DMS53 treated with DMSO at 0.1 percent for 48 hours (cell line): Measurements from ENCODE around the gene DPM2.

ENCODE experiments used
- DNase-seq: peaks from one replicate; lab custom pipeline; 2025; ENCODE audit not compliant: unreplicated experiment; lab: John Stamatoyannopoulos, UW

Gene DPM2

GRCh38 chr9:127899128-127899943, 38.3 kb downstream of the DPM2 start, which contains the start of gene ST6GALNAC6:
Gene ST6GALNAC6 (minus strand): TSS chr9:127899603. CDS start chr9:127897981, 1,622 bp downstream.
- DNase-seq, result peak; percentile 24

- DNase-seq, result no peak
Measured at GRCh38 chr9:127898433-127899127, 39.1 kb downstream of the DPM2 start.

DNA sequence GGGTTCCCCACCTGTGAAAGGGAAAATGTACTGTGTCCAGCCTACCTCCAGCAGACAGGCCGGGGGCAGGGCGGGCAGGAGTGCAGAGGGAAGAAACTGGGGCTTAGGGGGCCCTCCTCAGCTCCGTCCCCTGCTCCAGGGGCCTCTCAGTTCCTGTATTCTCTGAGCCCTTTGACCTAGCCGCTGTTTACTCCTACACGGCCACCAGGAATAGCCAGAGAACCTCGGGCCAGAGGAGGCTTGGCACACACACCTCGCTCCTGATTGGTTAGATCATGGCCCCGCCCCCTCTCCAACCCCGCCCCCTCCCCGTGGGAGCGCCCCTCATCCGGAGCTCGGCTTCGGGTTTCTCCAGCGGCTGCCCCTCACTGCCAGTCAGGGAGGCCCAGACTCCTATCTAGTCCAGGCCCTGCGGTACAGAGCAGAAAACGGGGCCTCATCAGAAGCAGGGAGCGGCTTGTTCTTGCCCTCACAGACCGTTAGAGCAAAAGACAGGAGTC, 40.4 kb downstream of the DPM2 start:
- DNase-seq, result no peak

DNA sequence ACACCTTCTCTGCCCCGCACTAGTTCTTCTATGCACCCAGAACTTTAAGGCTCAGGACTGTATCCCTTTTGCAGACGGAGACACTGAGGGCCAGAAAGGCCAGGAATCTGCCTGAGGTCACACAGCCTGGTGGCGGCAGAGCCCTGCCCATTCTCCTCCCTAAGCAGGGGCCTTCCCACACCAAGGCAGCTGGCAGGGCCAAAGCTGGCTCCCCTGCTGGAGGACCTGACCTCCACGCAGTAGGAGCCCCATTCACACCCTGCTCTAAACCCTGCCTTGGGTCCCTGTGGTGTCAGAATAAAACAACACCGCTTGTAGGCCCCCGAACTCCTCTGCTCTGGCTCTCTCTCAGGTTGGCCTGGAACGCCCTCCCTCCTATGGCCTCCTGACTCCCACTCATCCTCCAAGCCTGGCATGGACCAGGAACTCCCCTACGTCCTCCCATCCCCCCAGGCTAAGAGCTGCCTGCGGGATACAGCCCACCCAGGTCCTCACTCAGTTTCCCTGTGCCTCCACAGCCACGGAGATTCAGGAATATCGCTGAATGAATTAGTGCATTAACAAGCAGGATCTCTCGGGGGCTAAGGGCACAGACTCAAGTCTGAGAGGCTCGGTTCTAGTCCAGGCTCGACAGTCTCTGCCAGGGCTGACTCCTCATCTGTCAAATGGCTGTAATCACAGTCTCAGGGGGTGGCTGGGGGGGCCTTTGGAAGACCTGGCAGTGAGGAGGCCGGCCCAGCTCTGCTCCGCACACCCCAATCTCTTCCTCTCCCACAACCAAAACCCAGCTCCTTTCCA, 41.1 kb downstream of the DPM2 start:
- DNase-seq, result no peak

DNA sequence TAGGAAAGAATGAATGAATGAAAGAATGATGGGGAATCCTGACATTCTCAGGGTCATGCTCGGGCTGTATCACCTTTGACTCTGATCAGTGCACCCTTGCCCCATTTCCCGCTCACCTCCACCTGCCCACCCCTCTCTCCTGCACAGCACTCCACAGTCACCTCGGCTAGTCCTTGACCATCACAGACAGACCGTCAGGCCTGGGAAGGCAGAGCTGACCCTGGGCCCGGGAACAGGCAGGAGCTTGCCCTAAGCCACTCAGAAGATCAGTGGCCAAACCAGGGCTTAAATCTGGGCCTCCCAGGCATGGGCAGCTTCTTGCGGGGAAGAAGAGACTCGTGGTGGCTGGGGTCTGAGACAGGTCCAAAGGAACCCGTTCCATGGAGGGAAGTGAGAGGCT, 41.8 kb downstream of the DPM2 start:
- DNase-seq, result no peak

DNA sequence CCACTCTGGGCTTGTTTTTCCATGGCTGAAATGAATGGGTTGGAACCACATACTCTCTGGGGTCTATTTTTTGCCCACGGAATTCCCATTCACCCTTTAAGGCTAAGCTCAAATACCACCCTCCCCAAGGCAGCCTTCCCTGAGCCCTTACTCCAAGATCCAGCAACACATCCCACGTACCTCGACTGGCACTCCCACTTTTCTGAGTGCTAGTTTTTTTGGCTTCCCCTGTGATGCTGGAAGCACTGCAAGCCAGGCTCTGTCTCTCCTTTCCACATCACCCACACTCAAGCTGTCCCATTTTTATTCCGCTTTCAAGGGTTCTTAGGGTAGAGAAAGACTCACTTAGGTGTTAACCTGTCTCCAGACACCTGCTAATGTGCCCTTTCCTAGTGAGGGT, 44.3 kb downstream of the DPM2 start:
- DNase-seq, result no peak

- no peak for DNase-seq
Measured at GRCh38 chr9:127892831-127893230, 44.8 kb downstream of the DPM2 start.

DNA sequence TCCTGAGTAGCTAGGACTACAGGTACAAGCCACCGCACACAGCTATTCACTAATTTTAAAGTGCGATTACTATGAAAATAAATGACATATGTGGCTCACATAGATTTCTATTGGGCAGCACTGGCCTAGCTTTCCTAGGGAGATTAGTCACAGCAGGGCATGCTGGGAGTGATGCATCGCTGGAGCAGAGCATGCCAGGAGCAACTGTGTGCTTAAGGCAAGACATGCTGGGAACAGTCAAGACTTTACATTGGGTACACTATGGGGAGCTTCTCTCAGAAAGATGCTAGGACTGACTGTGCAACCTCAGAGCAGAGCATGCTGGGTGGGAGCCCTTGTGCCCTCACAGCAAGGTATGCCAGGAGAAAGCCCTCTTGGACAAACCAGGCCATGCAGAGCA, 47.6 kb downstream of the DPM2 start:
- no peak for DNase-seq

DNA sequence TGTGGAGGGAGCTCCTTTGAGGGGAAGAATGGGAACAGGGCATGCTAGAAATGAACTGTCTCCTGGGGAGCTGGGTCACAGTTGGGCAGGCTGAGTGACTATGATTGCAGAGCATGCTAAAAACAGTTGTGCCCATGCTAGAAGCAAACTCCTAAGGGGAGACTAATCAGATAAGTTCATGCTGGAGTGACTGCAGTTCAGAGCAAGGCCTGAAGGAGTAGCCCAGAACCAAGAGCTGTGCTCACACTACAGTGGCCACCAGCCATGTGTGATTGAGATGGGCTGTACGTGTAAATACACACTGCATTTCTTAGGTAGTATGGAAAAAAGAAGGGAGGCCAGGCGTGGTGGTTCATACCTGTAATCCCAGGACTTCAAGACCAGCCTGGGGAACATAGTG, 49.9 kb downstream of the DPM2 start:
- no peak for DNase-seq

DNA sequence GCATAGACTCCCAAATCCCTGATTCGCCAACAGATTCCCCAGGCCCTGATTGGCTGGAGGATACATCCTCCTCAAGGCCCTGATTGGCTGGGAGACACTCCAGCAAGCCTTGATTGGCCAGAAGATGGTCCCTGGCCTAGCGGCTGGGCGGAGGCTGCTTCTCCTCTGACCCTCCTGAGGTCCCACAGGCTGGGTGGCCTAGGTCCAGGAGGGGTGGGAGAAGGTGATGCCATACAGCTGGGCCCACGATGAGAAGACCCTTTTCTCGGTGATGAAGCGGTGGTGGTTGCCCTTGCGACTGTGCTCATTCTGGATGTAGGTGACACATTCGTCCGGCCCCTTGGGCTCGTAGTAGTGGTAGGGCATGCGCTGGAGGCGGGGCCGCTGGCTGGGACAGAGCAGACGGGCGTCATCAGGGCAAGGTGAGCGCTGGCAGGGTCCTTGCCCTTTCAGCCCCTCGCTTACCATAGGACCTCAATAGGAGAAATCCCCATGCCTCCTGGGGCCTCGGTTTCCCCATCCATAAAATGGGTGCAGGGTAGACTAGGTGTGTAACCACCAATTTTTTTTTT, 51.2 kb downstream of the DPM2 start:
- no peak for DNase-seq

DNA sequence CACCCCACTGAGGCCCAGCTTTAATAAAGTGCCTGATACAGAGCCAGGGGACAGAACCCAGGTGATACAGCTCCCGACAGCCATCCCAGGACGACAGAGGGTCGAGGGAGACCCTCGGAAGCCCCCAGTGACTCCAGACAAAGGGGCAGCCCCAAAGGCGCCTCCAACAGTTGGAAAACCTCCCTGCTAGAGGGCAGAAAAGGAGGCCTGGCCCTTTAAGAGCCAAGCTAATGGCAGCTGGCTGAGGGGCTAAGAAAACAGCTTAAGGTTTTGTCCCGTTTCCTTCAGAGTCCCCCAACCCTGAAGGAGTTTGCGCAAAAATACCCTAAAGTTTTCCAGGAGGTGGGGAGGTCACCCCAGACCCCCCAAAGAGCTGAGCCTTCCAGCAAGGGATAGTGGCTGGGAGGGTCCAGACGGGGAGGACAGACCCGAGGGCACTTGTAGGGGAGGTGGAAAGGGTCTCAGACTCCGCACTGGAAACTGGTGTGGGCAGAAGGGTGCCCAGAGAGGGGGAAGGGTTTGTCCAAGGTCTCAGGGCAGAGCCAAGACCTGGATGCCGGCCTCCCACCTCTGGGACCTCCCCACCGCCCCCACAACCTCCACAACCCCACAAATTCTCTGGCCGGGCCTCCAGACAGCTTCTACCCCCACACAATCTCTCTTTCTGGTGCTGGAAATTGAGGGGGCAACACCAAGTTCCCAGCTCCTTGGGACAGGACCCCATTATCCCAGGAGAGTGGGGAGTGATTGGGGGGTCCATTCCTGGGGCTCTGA, 52.0 kb downstream of the DPM2 start:
- DNase-seq, result no peak
